A673 (cell line): ENCODE data around the gene TBC1D9. TPM values are rescaled to one million over a fixed set of nuclear protein-coding genes. Genes with fewer than 3 reads are reported as not detected.

Experiments
- BruUV-seq: library from RNA; stranded (reverse); fragments of 400-500 nt; replicated peaks from 2 replicates; lab custom pipeline; 2021; lab: Mats Ljungman, UMichigan
- CTCF ChIA-PET: fragments of 300-600 bp; sonication (Branson Sonifier 250); formaldehyde crosslinking; loops from one replicate; lab custom pipeline; 2022; ENCODE audit warnings: antibody characterized with exemption; lab: Charles Lee
- POLR2A ChIA-PET: fragments of 300-600 bp; sonication (Branson Sonifier 250); formaldehyde crosslinking; loops from one replicate; lab custom pipeline; 2022; ENCODE audit warnings: antibody characterized with exemption; ENCODE audit not compliant: low non-redundant PET; lab: Charles Lee
- DNase-seq: peaks from one replicate; pipeline ENCODE4 v3.0.0-alpha.2; 2015; ENCODE audit warnings: low spot score
- H3K27ac ChIP-seq: fragments of 200-600 bp; sonication (generic); 2 replicates; pipeline ENCODE4 v1.5.1; 2016; ENCODE audit warnings: mixed run types, low read depth, mild to moderate bottlenecking, mixed read lengths, antibody characterized with exemption, low read length; ENCODE audit not compliant: poor library complexity, severe bottlenecking
- H3K27me3 ChIP-seq: fragments of 200-600 bp; sonication (generic); replicated peaks from 2 replicates; pipeline ENCODE4 v1.6.1; 2017; ENCODE audit warnings: mixed run types, low read depth, mild to moderate bottlenecking, mixed read lengths, antibody characterized with exemption, low read length; ENCODE audit not compliant: insufficient read depth, poor library complexity
- H3K36me3 ChIP-seq: fragments of 200-600 bp; sonication (generic); 2 replicates; pipeline ENCODE4 v1.6.1; 2016; ENCODE audit warnings: mixed run types, mild to moderate bottlenecking, mixed read lengths, antibody characterized with exemption, low read length; ENCODE audit not compliant: insufficient read depth, poor library complexity, severe bottlenecking
- H3K4me1 ChIP-seq: fragments of 200-600 bp; sonication (generic); 2 replicates; pipeline ENCODE4 v1.6.1; 2017; ENCODE audit warnings: mixed run types, mild to moderate bottlenecking, mixed read lengths, antibody characterized with exemption, low read length; ENCODE audit not compliant: insufficient read depth, poor library complexity, severe bottlenecking
- H3K4me3 ChIP-seq: fragments of 200-600 bp; sonication (generic); 2 replicates; pipeline ENCODE4 v1.5.1; 2016; ENCODE audit warnings: low read depth, mixed run types, mild to moderate bottlenecking, mixed read lengths, low read length; ENCODE audit not compliant: poor library complexity, severe bottlenecking
- H3K9me3 ChIP-seq: fragments of 200-600 bp; sonication (generic); 2 replicates; pipeline ENCODE4 v1.6.1; 2016; ENCODE audit warnings: mixed run types, low read depth, mild to moderate bottlenecking, mixed read lengths, antibody characterized with exemption, low read length; ENCODE audit not compliant: poor library complexity, severe bottlenecking
- CTCF ChIP-seq: fragments of 300-800, 200-600 bp; sonication (generic); conservative IDR thresholded peaks from 2 replicates; pipeline ENCODE4 v1.5.1; 2017; ENCODE audit warnings: low read depth, mild to moderate bottlenecking, antibody characterized with exemption, low read length, moderate library complexity, mixed read lengths
- EZH2 ChIP-seq: fragments of 200-600 bp; sonication (generic); IDR thresholded peaks from 2 replicates; pipeline ENCODE4 v1.6.1; 2017; ENCODE audit warnings: borderline replicate concordance, low read depth, mild to moderate bottlenecking, mixed read lengths, antibody characterized with exemption, low read length; ENCODE audit not compliant: poor library complexity, severe bottlenecking
- intact Hi-C: fragments of 100-400 bp; cut with micrococcal nuclease; formaldehyde crosslinking; loops from one replicate; pipeline ENCODE4 v1.10.0; 2022; ENCODE audit not compliant: unreplicated experiment
- total RNA-seq: library from RNA; stranded (reverse); gene quantifications from 2 replicates; pipeline ENCODE4 v1.2.3, GENCODE V29; 2021

TBC1D9 gene
- total RNA-seq, 1 experiment from 2014 or later, result 22.4 TPM

GRCh38 chr4:140615451-140615850 lies 140.7 kb downstream of the TBC1D9 start:
- peaks cover under 1% of the 10 kb centered on the region for H3K36me3 ChIP-seq
- ChIA-PET POLR2A (no interaction called here), CTCF (no interaction called here)
- H3K4me3 ChIP-seq, result no peak overlapping the region
- BruUV-seq, result no TSS peak
- TF ChIP-seq EZH2, result no peak
- no peak for TF ChIP-seq CTCF
- no peak for DNase-seq
- no peaks in the 10 kb centered on the region for H3K27me3 ChIP-seq
- H3K27ac ChIP-seq, result no peak overlapping the region
- intact Hi-C loops, result loop anchor here (10.0 kb wide), 1 partner anchor 961 kb away; no protein-coding TSS in a partner anchor
- H3K4me1 ChIP-seq, result no peaks in the 10 kb centered on the region
- no peaks in the 10 kb centered on the region for H3K9me3 ChIP-seq

GRCh38 chr4:140612357-140612756 lies 143.8 kb downstream of the TBC1D9 start:
- Histone ChIP-seq H3K27ac (no peak overlapping the region), H3K4me1 (peaks cover 4% of the 10 kb centered on the region), H3K4me3 (no peak overlapping the region), H3K36me3 (no peaks in the 10 kb centered on the region), H3K9me3 (no peaks in the 10 kb centered on the region), H3K27me3 (no peaks in the 10 kb centered on the region)
- intact Hi-C loops, result loop anchor here (10.0 kb wide), 1 partner anchor 958 kb away; no protein-coding TSS in a partner anchor
- no peak for DNase-seq
- TF ChIP-seq EZH2 (no peak), CTCF (no peak)
- CTCF ChIA-PET, result no interaction called here
- POLR2A ChIA-PET, result no interaction called here
- BruUV-seq, result no TSS peak

GRCh38 chr4:140611854-140612253 lies 144.3 kb downstream of the TBC1D9 start:
- Histone ChIP-seq H3K9me3 (no peaks in the 10 kb centered on the region), H3K27ac (no peak overlapping the region), H3K4me1 (peaks cover 4% of the 10 kb centered on the region), H3K36me3 (no peaks in the 10 kb centered on the region), H3K27me3 (no peaks in the 10 kb centered on the region), H3K4me3 (no peak overlapping the region)
- no peak for DNase-seq
- ChIA-PET CTCF (no interaction called here), POLR2A (no interaction called here)
- BruUV-seq, result no TSS peak
- no peak for TF ChIP-seq EZH2
- TF ChIP-seq CTCF, result no peak
- intact Hi-C loops, result loop anchor here (10.0 kb wide), 1 partner anchor 957 kb away; no protein-coding TSS in a partner anchor
